Measurements from ENCODE around the gene LRRC4B. TPM values are rescaled to one million over a fixed set of nuclear protein-coding genes. Genes with fewer than 3 reads are reported as not detected.

Gene LRRC4B
- total and polyA plus RNA-seq, 2 of the 13 experiments (the other 11 are each of a cell fraction or from before 2014, with no cell fraction given), result not detected

DNA sequence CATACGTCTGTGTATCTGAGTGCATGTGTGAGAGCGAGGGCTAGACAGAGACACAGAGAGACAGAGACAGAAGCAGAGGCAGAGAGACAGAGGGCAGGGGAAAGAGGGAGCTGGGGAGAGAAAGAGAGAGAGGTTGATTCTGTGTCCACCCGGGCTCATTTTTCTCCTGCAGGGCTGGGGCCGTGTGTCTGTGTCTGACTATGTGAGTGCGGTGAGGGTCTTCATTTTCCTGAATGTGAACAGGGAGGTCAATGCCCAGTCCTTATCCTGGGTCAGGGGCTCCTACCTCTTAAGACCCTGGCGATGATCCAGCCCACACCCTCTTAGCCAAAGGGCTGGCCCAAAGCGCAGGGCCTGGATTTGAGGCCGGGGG, 17.7 kb downstream of the LRRC4B start:
- DNase-seq (ENCODE audit: low spot score) (no peak), FAIRE-seq (no peak), ATAC-seq (no peak)
- H3K27me3 ChIP-seq (ENCODE audit: control insufficient read depth in 1 of 2, insufficient read depth in 2 of 2, low read length in 2 of 2), result peaks cover 4 to 42% of the 10 kb centered on the region in 2 experiments; a peak in 4 of 5 replicates
- no peak overlapping the region for H3K27ac ChIP-seq (ENCODE audit: extremely low read length, insufficient read depth, low read length)
- no peaks in the 10 kb centered on the region for H3K36me3 ChIP-seq (replicated peaks in 1 of 2; ENCODE audit: control insufficient read depth in 1 of 2, insufficient read depth in 2 of 2, low read length in 2 of 2)
- no TSS peak for BruUV-seq (replicated peaks)
- no peak overlapping the region for H3K4me2 ChIP-seq (ENCODE audit: low read depth, low read length)
- WGBS (ENCODE audit: low lambda C conversion rate), result 20% methylated on average over 5 of the region's 8 CpGs
- CTCF ChIA-PET (ENCODE audit: low intra/inter-chr PET ratio, low total read pairs), result no interaction called here
- POLR2A ChIA-PET, result no interaction called here
- H3K9ac ChIP-seq (ENCODE audit: insufficient read depth, low read depth, low read length), result no peak overlapping the region
- no peaks in the 10 kb centered on the region for H3K9me3 ChIP-seq (ENCODE audit: low read length)
- intact Hi-C loops (cut with micrococcal nuclease; ENCODE audit: unreplicated experiment) (no loop called here), in situ Hi-C loops (cut with HindIII; ENCODE audit: extremely low pct_ligation_motif_present, low pct_unique_long_range_greater_than_20kb) (no loop called here)
- H3K79me2 ChIP-seq (ENCODE audit: insufficient read depth, low read length), result no peaks in the 10 kb centered on the region
- no peak overlapping the region for H2AFZ ChIP-seq (ENCODE audit: low read length)
- H4K20me1 ChIP-seq (ENCODE audit: insufficient read depth, low read length), result no peaks in the 10 kb centered on the region
- H3K4me1 ChIP-seq (ENCODE audit: insufficient read depth, low read length), result no peaks in the 10 kb centered on the region
- H3K4me3 ChIP-seq (replicated peaks in 1 of 3; ENCODE audit: insufficient read depth in 1 of 3, low read depth in 2 of 3, low read length in 3 of 3), result no peak overlapping the region
- TF ChIP-seq ZNF703 (CRISPR knock-in tag; IDR thresholded peaks at IDR 0.05; ENCODE audit: borderline replicate concordance), result no peak
- no peak for TF ChIP-seq FOXP4 (CRISPR knock-in tag; IDR thresholded peaks at IDR 0.05)
- TF ChIP-seq, protein P1, sequence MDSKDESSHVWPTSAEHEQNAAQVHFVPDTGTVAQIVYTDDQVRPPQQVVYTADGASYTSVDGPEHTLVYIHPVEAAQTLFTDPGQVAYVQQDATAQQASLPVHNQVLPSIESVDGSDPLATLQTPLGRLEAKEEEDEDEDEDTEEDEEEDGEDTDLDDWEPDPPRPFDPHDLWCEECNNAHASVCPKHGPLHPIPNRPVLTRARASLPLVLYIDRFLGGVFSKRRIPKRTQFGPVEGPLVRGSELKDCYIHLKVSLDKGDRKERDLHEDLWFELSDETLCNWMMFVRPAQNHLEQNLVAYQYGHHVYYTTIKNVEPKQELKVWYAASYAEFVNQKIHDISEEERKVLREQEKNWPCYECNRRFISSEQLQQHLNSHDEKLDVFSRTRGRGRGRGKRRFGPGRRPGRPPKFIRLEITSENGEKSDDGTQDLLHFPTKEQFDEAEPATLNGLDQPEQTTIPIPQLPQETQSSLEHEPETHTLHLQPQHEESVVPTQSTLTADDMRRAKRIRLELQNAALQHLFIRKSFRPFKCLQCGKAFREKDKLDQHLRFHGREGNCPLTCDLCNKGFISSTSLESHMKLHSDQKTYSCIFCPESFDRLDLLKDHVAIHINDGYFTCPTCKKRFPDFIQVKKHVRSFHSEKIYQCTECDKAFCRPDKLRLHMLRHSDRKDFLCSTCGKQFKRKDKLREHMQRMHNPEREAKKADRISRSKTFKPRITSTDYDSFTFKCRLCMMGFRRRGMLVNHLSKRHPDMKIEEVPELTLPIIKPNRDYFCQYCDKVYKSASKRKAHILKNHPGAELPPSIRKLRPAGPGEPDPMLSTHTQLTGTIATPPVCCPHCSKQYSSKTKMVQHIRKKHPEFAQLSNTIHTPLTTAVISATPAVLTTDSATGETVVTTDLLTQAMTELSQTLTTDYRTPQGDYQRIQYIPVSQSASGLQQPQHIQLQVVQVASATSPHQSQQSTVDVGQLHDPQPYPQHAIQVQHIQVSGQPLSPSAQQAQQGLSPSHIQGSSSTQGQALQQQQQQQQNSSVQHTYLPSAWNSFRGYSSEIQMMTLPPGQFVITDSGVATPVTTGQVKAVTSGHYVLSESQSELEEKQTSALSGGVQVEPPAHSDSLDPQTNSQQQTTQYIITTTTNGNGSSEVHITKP (CRISPR knock-in tag; IDR thresholded peaks at IDR 0.05; ENCODE audit: low read depth), result no peak
- no peak for TF ChIP-seq SNAPC2 (CRISPR knock-in tag; IDR thresholded peaks at IDR 0.05)
- TF ChIP-seq ZNF510 (CRISPR knock-in tag; IDR thresholded peaks at IDR 0.05; ENCODE audit: low read depth), result no peak
- TF ChIP-seq, protein P2, sequence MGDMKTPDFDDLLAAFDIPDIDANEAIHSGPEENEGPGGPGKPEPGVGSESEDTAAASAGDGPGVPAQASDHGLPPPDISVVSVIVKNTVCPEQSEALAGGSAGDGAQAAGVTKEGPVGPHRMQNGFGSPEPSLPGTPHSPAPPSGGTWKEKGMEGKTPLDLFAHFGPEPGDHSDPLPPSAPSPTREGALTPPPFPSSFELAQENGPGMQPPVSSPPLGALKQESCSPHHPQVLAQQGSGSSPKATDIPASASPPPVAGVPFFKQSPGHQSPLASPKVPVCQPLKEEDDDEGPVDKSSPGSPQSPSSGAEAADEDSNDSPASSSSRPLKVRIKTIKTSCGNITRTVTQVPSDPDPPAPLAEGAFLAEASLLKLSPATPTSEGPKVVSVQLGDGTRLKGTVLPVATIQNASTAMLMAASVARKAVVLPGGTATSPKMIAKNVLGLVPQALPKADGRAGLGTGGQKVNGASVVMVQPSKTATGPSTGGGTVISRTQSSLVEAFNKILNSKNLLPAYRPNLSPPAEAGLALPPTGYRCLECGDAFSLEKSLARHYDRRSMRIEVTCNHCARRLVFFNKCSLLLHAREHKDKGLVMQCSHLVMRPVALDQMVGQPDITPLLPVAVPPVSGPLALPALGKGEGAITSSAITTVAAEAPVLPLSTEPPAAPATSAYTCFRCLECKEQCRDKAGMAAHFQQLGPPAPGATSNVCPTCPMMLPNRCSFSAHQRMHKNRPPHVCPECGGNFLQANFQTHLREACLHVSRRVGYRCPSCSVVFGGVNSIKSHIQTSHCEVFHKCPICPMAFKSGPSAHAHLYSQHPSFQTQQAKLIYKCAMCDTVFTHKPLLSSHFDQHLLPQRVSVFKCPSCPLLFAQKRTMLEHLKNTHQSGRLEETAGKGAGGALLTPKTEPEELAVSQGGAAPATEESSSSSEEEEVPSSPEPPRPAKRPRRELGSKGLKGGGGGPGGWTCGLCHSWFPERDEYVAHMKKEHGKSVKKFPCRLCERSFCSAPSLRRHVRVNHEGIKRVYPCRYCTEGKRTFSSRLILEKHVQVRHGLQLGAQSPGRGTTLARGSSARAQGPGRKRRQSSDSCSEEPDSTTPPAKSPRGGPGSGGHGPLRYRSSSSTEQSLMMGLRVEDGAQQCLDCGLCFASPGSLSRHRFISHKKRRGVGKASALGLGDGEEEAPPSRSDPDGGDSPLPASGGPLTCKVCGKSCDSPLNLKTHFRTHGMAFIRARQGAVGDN (CRISPR knock-in tag; IDR thresholded peaks at IDR 0.05), result no peak
- TF ChIP-seq ZHX2 (IDR thresholded peaks at IDR 0.05; ENCODE audit: low read depth), result no peak
- no peak for TF ChIP-seq ZHX2 (CRISPR knock-in tag; IDR thresholded peaks at IDR 0.05; ENCODE audit: borderline replicate concordance)

All from HepG2 (cell line).